Colonic mucosa (tissue), 4 donors: ENCODE results near the gene TRABD2B. TPM values are rescaled to one million over a fixed set of nuclear protein-coding genes. Genes with fewer than 3 reads are reported as not detected.

ENCODE experiments used
- DNase-seq: peaks from one replicate; pipeline ENCODE4 v3.0.0-alpha.2; 2020
- H3K27ac ChIP-seq: fragments of 200-600 bp; one replicate; pipeline ENCODE4 v1.8.0; 2021
- H3K27me3 ChIP-seq: fragments of 200-600 bp; one replicate; pipeline ENCODE4 v1.8.0; 2021
- H3K36me3 ChIP-seq: fragments of 200-600 bp; one replicate; pipeline ENCODE4 v1.8.0; 2021
- H3K4me1 ChIP-seq: fragments of 200-600 bp; one replicate; pipeline ENCODE4 v1.8.0; 2021; ENCODE audit warnings: mild to moderate bottlenecking
- H3K4me3 ChIP-seq: fragments of 200-600 bp; one replicate; pipeline ENCODE4 v1.8.0; 2021
- H3K9ac ChIP-seq, 2 donors: one replicate each; pipeline ENCODE4 v1.7.0; 2013; ENCODE audit warnings: control low read depth in 2 of 2, low read depth in 2 of 2, low read length in 2 of 2
- H3K9me3 ChIP-seq: fragments of 200-600 bp; one replicate; pipeline ENCODE4 v1.8.0; 2021
- CTCF ChIP-seq: fragments of 200-600 bp; IDR thresholded peaks from one replicate; pipeline ENCODE4 v1.8.0; 2022; ENCODE audit warnings: antibody characterized with exemption, mild to moderate bottlenecking
- intact Hi-C: fragments of 100-400 bp; cut with DNase I; formaldehyde crosslinking; loops from one replicate; pipeline ENCODE4 v1.14.1; 2022
- total RNA-seq, 2 donors: library from RNA; stranded (reverse); fragmentation: NEBNext Ultra II Directional in 1 of 2; extraction: Animal tissue kit (Norgen Biotek cat#: 25700) in 1 of 2; gene quantifications; one replicate each; pipeline ENCODE4 v1.2.1, GENCODE V29; 2021
- donor health status: healthy.
- donor health status: DM: no; HTN: no; CAD: no.
- donor health status: DM: no; HTN: no; CAD: no.

TRABD2B gene
- total RNA-seq, 2 donors from 2014 or later, result 0.42 to 0.77 TPM

GRCh38 chr1:48030696-48031365 is 33.6 kb upstream of the TRABD2B start:
- no peak overlapping the region for H3K9ac ChIP-seq
- H3K36me3 ChIP-seq, result no peaks in the 10 kb centered on the region
- H3K9me3 ChIP-seq, result no peaks in the 10 kb centered on the region
- H3K4me3 ChIP-seq, result no peak overlapping the region
- H3K4me1 ChIP-seq, result no peaks in the 10 kb centered on the region
- no peak for DNase-seq
- no peaks in the 10 kb centered on the region for H3K27me3 ChIP-seq
- TF ChIP-seq CTCF, result no peak
- H3K27ac ChIP-seq, result no peak overlapping the region
- intact Hi-C loops, result no loop called here

- H3K9ac ChIP-seq, result no peak overlapping the region
- H3K9me3 ChIP-seq, result no peaks in the 10 kb centered on the region
- H3K36me3 ChIP-seq, result no peaks in the 10 kb centered on the region
- H3K27me3 ChIP-seq, result no peaks in the 10 kb centered on the region
- intact Hi-C loops, result no loop called here
- no peak overlapping the region for H3K4me3 ChIP-seq
- TF ChIP-seq CTCF, result no peak
- H3K27ac ChIP-seq, result no peak overlapping the region
- DNase-seq, result no peak
- no peaks in the 10 kb centered on the region for H3K4me1 ChIP-seq
These were observed 33.0 kb upstream of the TRABD2B start for GRCh38 chr1:48030211-48030610.

- DNase-seq, result no peak
- intact Hi-C loops, result no loop called here
- Histone ChIP-seq H3K4me1 (no peaks in the 10 kb centered on the region), H3K9me3 (no peaks in the 10 kb centered on the region), H3K27ac (no peak overlapping the region), H3K36me3 (no peaks in the 10 kb centered on the region), H3K4me3 (no peak overlapping the region), H3K9ac (no peak overlapping the region), H3K27me3 (no peaks in the 10 kb centered on the region)
- TF ChIP-seq CTCF, result no peak
These were observed 31.3 kb upstream of the TRABD2B start for GRCh38 chr1:48028218-48029069.

- no peak overlapping the region for H3K4me3 ChIP-seq
- H3K9ac ChIP-seq, result no peak overlapping the region
- intact Hi-C loops, result no loop called here
- no peaks in the 10 kb centered on the region for H3K4me1 ChIP-seq
- DNase-seq, result no peak
- TF ChIP-seq CTCF, result no peak
- no peaks in the 10 kb centered on the region for H3K36me3 ChIP-seq
- H3K27ac ChIP-seq, result no peak overlapping the region
- no peaks in the 10 kb centered on the region for H3K9me3 ChIP-seq
- H3K27me3 ChIP-seq, result no peaks in the 10 kb centered on the region
These were observed 30.3 kb upstream of the TRABD2B start for GRCh38 chr1:48027533-48027835.

- no peaks in the 10 kb centered on the region for H3K9me3 ChIP-seq
- H3K36me3 ChIP-seq, result no peaks in the 10 kb centered on the region
- no peak overlapping the region for H3K4me3 ChIP-seq
- intact Hi-C loops, result no loop called here
- no peaks in the 10 kb centered on the region for H3K4me1 ChIP-seq
- DNase-seq, result no peak
- no peak overlapping the region for H3K27ac ChIP-seq
- no peaks in the 10 kb centered on the region for H3K27me3 ChIP-seq
- H3K9ac ChIP-seq, result no peak overlapping the region
- TF ChIP-seq CTCF, result no peak
These were observed 29.7 kb upstream of the TRABD2B start for GRCh38 chr1:48026701-48027532.
